Neural cell (in vitro differentiated cells): ENCODE measurements around the gene PDLIM3. TPM values are rescaled to one million over a fixed set of nuclear protein-coding genes. Genes with fewer than 3 reads are reported as not detected.

Source experiments
- H2AFZ ChIP-seq: fragments of 200-600, 300-800 bp; sonication (generic), shearing (Covaris generic); 2 replicates; pipeline ENCODE4 v1.6.0; 2014; ENCODE audit warnings: low read depth, mild to moderate bottlenecking, antibody characterized with exemption, low read length, moderate library complexity
- H3F3A ChIP-seq: fragments of 200-600 bp; shearing (Covaris generic); 2 replicates; pipeline ENCODE4 v1.6.1; 2016; ENCODE audit warnings: mild to moderate bottlenecking, moderate library complexity, mixed read lengths, antibody characterized with exemption, low read length; ENCODE audit not compliant: insufficient read depth, poor library complexity, severe bottlenecking
- H3K27ac ChIP-seq: fragments of 200-600, 300-800 bp; sonication (generic), shearing (Covaris generic); 2 replicates; pipeline ENCODE4 v1.5.1; 2014; ENCODE audit warnings: mild to moderate bottlenecking, low read length, moderate library complexity
- H3K27me3 ChIP-seq: fragments of 300-800, 200-600 bp; sonication (generic), shearing (Covaris generic); 2 replicates; pipeline ENCODE4 v1.6.0; 2014; ENCODE audit warnings: mild to moderate bottlenecking, low read depth, low read length, moderate library complexity; ENCODE audit not compliant: insufficient read depth
- H3K36me3 ChIP-seq: fragments of 300-800, 200-600 bp; sonication (generic), shearing (Covaris generic); 2 replicates; pipeline ENCODE4 v1.5.1; 2014; ENCODE audit warnings: mild to moderate bottlenecking, antibody characterized with exemption, low read length, moderate library complexity; ENCODE audit not compliant: insufficient read depth
- H3K4me2 ChIP-seq: fragments of 300-800, 200-600 bp; sonication (generic), shearing (Covaris generic); 2 replicates; pipeline ENCODE4 v1.6.0; 2014; ENCODE audit warnings: mild to moderate bottlenecking, low read length
- H3K4me3 ChIP-seq: fragments of 300-800, 200-600 bp; sonication (generic), shearing (Covaris generic); 2 replicates; pipeline ENCODE4 v1.5.1; 2014; ENCODE audit warnings: mild to moderate bottlenecking, low read length, moderate library complexity
- H3K79me2 ChIP-seq: fragments of 200-600 bp; shearing (Covaris generic); replicated peaks from 2 replicates; pipeline ENCODE4 v1.6.0; 2014; ENCODE audit warnings: mild to moderate bottlenecking, low read length, moderate library complexity; ENCODE audit not compliant: insufficient read depth
- H3K9ac ChIP-seq: fragments of 300-800, 200-600 bp; sonication (generic), shearing (Covaris generic); 2 replicates; pipeline ENCODE4 v1.6.1; 2016; ENCODE audit warnings: mild to moderate bottlenecking, low read length, mixed read lengths
- H3K9me2 ChIP-seq: fragments of 200-600 bp; shearing (Covaris generic); 2 replicates; pipeline ENCODE4 v1.6.1; 2016; ENCODE audit warnings: mild to moderate bottlenecking, low read length, mixed read lengths; ENCODE audit not compliant: insufficient read depth
- H3K9me3 ChIP-seq: fragments of 200-600, 300-800 bp; sonication (generic), shearing (Covaris generic); 2 replicates; pipeline ENCODE4 v1.6.1; 2016; ENCODE audit warnings: mild to moderate bottlenecking, mixed run types, low read length, moderate library complexity, mixed read lengths
- H4K20me1 ChIP-seq: fragments of 200-600 bp; shearing (Covaris generic); 2 replicates; pipeline ENCODE4 v1.6.1; 2016; ENCODE audit warnings: mild to moderate bottlenecking, mixed run types; ENCODE audit not compliant: insufficient read depth
- EP300 ChIP-seq: fragments of 450-650 bp; conservative IDR thresholded peaks from 2 replicates; pipeline ENCODE4 v1.6.1; 2014; ENCODE audit warnings: antibody characterized with exemption, mild to moderate bottlenecking, moderate library complexity; ENCODE audit not compliant: poor library complexity, severe bottlenecking
- EZH2 ChIP-seq: fragments of 200-600, 300-800 bp; shearing (Covaris generic), sonication (generic); IDR thresholded peaks from 2 replicates; pipeline ENCODE4 v1.6.1; 2014; ENCODE audit warnings: antibody characterized with exemption, low read length, borderline replicate concordance, mild to moderate bottlenecking; ENCODE audit not compliant: insufficient read depth, poor library complexity, severe bottlenecking
- MXI1 ChIP-seq: fragments of 450-650 bp; conservative IDR thresholded peaks from 2 replicates; pipeline ENCODE4 v1.6.1; 2014; ENCODE audit warnings: antibody characterized with exemption, mild to moderate bottlenecking; ENCODE audit not compliant: poor library complexity, severe bottlenecking
- POLR2AphosphoS5 ChIP-seq: IDR thresholded peaks from 2 replicates; pipeline ENCODE4 v1.6.1; 2012
- RAD21 ChIP-seq: fragments of 450-650 bp; conservative IDR thresholded peaks from 2 replicates; pipeline ENCODE4 v1.6.1; 2014; ENCODE audit warnings: antibody characterized with exemption, mild to moderate bottlenecking, moderate library complexity
- SMC3 ChIP-seq: fragments of 450-650 bp; conservative IDR thresholded peaks from 2 replicates; pipeline ENCODE4 v1.6.1; 2014; ENCODE audit warnings: antibody characterized with exemption, mild to moderate bottlenecking, moderate library complexity; ENCODE audit not compliant: poor library complexity
- TAF1 ChIP-seq: IDR thresholded peaks from 2 replicates; pipeline ENCODE4 v1.6.1; 2012; ENCODE audit warnings: low read depth
- polyA plus RNA-seq: library from polyadenylated mRNA; depleted of rRNA; stranded (reverse); fragments of >200 nt; gene quantifications from 2 replicates; pipeline ENCODE4 v1.2.3, GENCODE V29; 2014
- TF ChIP-seq, protein P1 (sequence below): IDR thresholded peaks from 2 replicates; pipeline ENCODE4 v1.6.1; 2012; ENCODE audit warnings: borderline replicate concordance
- TF ChIP-seq, protein P2 (sequence below): fragments of 450-650 bp; IDR thresholded peaks from 2 replicates; pipeline ENCODE4 v1.5.1; 2014; ENCODE audit warnings: antibody characterized with exemption, mild to moderate bottlenecking, moderate library complexity; ENCODE audit not compliant: poor library complexity, severe bottlenecking

Gene PDLIM3
- polyA plus RNA-seq, 1 donor from 2014 or later: 1.8 TPM

DNA sequence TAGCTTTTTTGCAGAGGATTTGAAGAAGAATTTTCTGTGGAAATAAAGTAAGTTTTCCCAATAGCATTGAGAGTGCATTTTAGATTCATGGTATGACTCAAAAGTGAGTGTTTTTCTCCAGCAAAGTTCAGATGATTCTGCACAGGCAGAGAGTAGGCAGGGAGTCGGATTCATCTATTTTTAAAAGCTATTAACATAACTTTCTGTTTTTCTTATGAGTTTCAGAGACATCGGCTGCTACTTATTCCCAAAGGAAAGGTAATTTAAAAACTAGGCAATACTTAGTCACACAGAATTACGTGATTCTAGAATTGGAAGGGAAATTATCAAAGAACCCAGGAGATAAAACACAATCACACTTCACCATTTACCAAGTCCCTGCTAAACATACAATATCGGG, 68.2 kb downstream of the PDLIM3 start:
- TF ChIP-seq SMC3 (no peak), EZH2 (no peak), RAD21 (no peak), MXI1 (no peak), POLR2AphosphoS5 (no peak), TAF1 (no peak), EP300 (no peak)
- TF ChIP-seq, protein P1, sequence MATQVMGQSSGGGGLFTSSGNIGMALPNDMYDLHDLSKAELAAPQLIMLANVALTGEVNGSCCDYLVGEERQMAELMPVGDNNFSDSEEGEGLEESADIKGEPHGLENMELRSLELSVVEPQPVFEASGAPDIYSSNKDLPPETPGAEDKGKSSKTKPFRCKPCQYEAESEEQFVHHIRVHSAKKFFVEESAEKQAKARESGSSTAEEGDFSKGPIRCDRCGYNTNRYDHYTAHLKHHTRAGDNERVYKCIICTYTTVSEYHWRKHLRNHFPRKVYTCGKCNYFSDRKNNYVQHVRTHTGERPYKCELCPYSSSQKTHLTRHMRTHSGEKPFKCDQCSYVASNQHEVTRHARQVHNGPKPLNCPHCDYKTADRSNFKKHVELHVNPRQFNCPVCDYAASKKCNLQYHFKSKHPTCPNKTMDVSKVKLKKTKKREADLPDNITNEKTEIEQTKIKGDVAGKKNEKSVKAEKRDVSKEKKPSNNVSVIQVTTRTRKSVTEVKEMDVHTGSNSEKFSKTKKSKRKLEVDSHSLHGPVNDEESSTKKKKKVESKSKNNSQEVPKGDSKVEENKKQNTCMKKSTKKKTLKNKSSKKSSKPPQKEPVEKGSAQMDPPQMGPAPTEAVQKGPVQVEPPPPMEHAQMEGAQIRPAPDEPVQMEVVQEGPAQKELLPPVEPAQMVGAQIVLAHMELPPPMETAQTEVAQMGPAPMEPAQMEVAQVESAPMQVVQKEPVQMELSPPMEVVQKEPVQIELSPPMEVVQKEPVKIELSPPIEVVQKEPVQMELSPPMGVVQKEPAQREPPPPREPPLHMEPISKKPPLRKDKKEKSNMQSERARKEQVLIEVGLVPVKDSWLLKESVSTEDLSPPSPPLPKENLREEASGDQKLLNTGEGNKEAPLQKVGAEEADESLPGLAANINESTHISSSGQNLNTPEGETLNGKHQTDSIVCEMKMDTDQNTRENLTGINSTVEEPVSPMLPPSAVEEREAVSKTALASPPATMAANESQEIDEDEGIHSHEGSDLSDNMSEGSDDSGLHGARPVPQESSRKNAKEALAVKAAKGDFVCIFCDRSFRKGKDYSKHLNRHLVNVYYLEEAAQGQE: no peak
- TF ChIP-seq, protein P2, sequence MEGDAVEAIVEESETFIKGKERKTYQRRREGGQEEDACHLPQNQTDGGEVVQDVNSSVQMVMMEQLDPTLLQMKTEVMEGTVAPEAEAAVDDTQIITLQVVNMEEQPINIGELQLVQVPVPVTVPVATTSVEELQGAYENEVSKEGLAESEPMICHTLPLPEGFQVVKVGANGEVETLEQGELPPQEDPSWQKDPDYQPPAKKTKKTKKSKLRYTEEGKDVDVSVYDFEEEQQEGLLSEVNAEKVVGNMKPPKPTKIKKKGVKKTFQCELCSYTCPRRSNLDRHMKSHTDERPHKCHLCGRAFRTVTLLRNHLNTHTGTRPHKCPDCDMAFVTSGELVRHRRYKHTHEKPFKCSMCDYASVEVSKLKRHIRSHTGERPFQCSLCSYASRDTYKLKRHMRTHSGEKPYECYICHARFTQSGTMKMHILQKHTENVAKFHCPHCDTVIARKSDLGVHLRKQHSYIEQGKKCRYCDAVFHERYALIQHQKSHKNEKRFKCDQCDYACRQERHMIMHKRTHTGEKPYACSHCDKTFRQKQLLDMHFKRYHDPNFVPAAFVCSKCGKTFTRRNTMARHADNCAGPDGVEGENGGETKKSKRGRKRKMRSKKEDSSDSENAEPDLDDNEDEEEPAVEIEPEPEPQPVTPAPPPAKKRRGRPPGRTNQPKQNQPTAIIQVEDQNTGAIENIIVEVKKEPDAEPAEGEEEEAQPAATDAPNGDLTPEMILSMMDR: no peak
- Histone ChIP-seq H3K9me3 (no peaks in the 10 kb centered on the region), H3K36me3 (no peaks in the 10 kb centered on the region), H3K9ac (no peak overlapping the region), H2AFZ (no peak overlapping the region), H3F3A (peaks cover 1% of the 10 kb centered on the region), H3K27me3 (no peaks in the 10 kb centered on the region), H3K4me3 (no peak overlapping the region), H3K9me2 (no peaks in the 10 kb centered on the region), H3K27ac (no peak overlapping the region), H3K79me2 (no peaks in the 10 kb centered on the region), H4K20me1 (no peaks in the 10 kb centered on the region), H3K4me2 (no peak overlapping the region)

DNA sequence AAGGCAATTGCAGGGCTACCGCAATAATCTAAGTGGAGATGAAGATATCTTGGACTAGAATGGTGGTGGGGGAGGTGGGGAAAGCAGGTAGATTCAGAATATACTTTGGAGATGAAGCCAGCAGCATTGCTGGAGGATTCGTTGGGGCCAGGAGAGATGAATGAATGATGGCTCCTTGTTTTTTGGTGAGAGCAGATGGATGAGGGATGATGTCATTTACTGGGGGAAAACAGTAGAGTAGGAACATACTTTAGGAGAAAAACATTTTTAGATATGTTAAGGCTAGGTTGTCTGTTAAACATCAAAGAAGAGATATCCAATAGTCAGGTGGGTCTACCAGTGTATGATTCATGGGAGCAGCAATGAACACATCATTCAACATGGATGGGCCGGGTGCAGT, 69.6 kb downstream of the PDLIM3 start:
- Histone ChIP-seq H4K20me1 (no peaks in the 10 kb centered on the region), H3F3A (no peaks in the 10 kb centered on the region), H3K27ac (no peak overlapping the region), H3K79me2 (no peaks in the 10 kb centered on the region), H3K36me3 (no peaks in the 10 kb centered on the region), H3K4me3 (no peak overlapping the region), H3K4me2 (no peak overlapping the region), H3K27me3 (no peaks in the 10 kb centered on the region), H3K9me2 (no peaks in the 10 kb centered on the region), H3K9ac (no peak overlapping the region), H2AFZ (no peak overlapping the region), H3K9me3 (no peaks in the 10 kb centered on the region)
- TF ChIP-seq POLR2AphosphoS5: no peak
- TF ChIP-seq SMC3: no peak
- TF ChIP-seq, protein P2: no peak
- TF ChIP-seq MXI1: no peak
- TF ChIP-seq, protein P1: no peak
- TF ChIP-seq RAD21: no peak
- no peak for TF ChIP-seq EZH2
- no peak for TF ChIP-seq EP300
- TF ChIP-seq TAF1: no peak
